Vagina (tissue), 2 donors: Measurements from ENCODE around the gene TBC1D30. TPM values are rescaled to one million over a fixed set of nuclear protein-coding genes. Genes with fewer than 3 reads are reported as not detected.

ENCODE experiments used
- DNase-seq, 2 donors: peaks; one replicate each; pipeline ENCODE4 v3.0.0-alpha.2; 2017; ENCODE audit errors: extremely low spot score in 2 of 2
- H3K27ac ChIP-seq: fragments of 200-600 bp; sonication (generic); one replicate; pipeline ENCODE4 v1.5.1; 2019
- H3K27me3 ChIP-seq: fragments of 200-600 bp; sonication (generic); one replicate; pipeline ENCODE4 v1.5.1; 2019
- H3K36me3 ChIP-seq, 2 donors: fragments of 200-600 bp; sonication (generic); one replicate each; pipeline ENCODE4 v1.5.1; 2017 to 2019
- H3K4me1 ChIP-seq: fragments of 200-600 bp; sonication (generic); one replicate; pipeline ENCODE4 v1.5.1; 2019
- H3K4me3 ChIP-seq, 2 donors: fragments of 200-600 bp; sonication (generic); 1 replicate in 1 of 2; 2 replicates in 1 of 2; pipeline ENCODE4 v1.5.1; 2016 to 2019
- H3K9me3 ChIP-seq: fragments of 200-600 bp; sonication (generic); one replicate; pipeline ENCODE4 v1.5.1; 2019
- CTCF ChIP-seq, 3 experiments: fragments of 450-650 bp in 2 of 3; fragments of 200-600 bp in 1 of 3; sonication (generic) in 1 of 3; IDR thresholded peaks; one replicate each; pipeline ENCODE4 v1.5.1; 2017 to 2019; ENCODE audit warnings: antibody characterized with exemption in 3 of 3, mild to moderate bottlenecking in 2 of 3, moderate library complexity in 2 of 3
- POLR2A ChIP-seq, 2 donors: fragments of 450-650 bp; IDR thresholded peaks; one replicate each; pipeline ENCODE4 v1.6.1; 2017; ENCODE audit warnings: antibody characterized with exemption in 2 of 2, mild to moderate bottlenecking in 2 of 2, moderate library complexity in 2 of 2
- POLR2AphosphoS5 ChIP-seq, 2 donors: sonication (generic); formaldehyde crosslinking; IDR thresholded peaks; one replicate each; pipeline ENCODE4 v1.9.0; 2017; ENCODE audit warnings: antibody characterized with exemption in 2 of 2, mild to moderate bottlenecking in 2 of 2, low read depth in 1 of 2; ENCODE audit not compliant: insufficient read depth in 1 of 2
- intact Hi-C: fragments of 100-400 bp; cut with DNase I; formaldehyde crosslinking; loops from one replicate; pipeline ENCODE4 v1.15.1; 2023
- total RNA-seq: library from RNA; depleted of rRNA; stranded (reverse); fragments of >200 nt; gene quantifications from one replicate; pipeline ENCODE4 v1.2.3, GENCODE V29; 2016

Gene TBC1D30
- total RNA-seq, 1 donor from 2014 or later, result 3.9 TPM

- Histone ChIP-seq H3K27ac (no peak overlapping the region), H3K27me3 (no peaks in the 10 kb centered on the region), H3K4me1 (no peaks in the 10 kb centered on the region), H3K4me3 (no peak overlapping the region), H3K36me3 (no peaks in the 10 kb centered on the region), H3K9me3 (no peaks in the 10 kb centered on the region)
- no peak for DNase-seq
- TF ChIP-seq POLR2A (IDR thresholded peaks at IDR 0.05) (no peak), POLR2AphosphoS5 (IDR thresholded peaks at IDR 0.05; ENCODE audit: insufficient read depth in 1 of 2, low read depth in 1 of 2) (no peak), CTCF (IDR thresholded peaks at IDR 0.05) (no peak)
- intact Hi-C loops, result no loop called here
Observed at GRCh38 chr12:64858882-64859605, 34.6 kb downstream of the TBC1D30 start.

GRCh38 chr12:64860446-64860998, 36.1 kb downstream of the TBC1D30 start:
- no peaks in the 10 kb centered on the region for H3K36me3 ChIP-seq
- intact Hi-C loops, result no loop called here
- no peaks in the 10 kb centered on the region for H3K9me3 ChIP-seq
- H3K27ac ChIP-seq, result no peak overlapping the region
- H3K4me3 ChIP-seq, result no peak overlapping the region
- TF ChIP-seq POLR2A (IDR thresholded peaks at IDR 0.05) (no peak), CTCF (IDR thresholded peaks at IDR 0.05) (no peak), POLR2AphosphoS5 (IDR thresholded peaks at IDR 0.05; ENCODE audit: insufficient read depth in 1 of 2, low read depth in 1 of 2) (no peak)
- DNase-seq, result no peak
- no peaks in the 10 kb centered on the region for H3K27me3 ChIP-seq
- no peaks in the 10 kb centered on the region for H3K4me1 ChIP-seq

GRCh38 chr12:64864319-64864718, 39.9 kb downstream of the TBC1D30 start:
- H3K4me3 ChIP-seq, result no peak overlapping the region
- H3K27ac ChIP-seq, result no peak overlapping the region
- H3K36me3 ChIP-seq, result no peaks in the 10 kb centered on the region
- no peaks in the 10 kb centered on the region for H3K27me3 ChIP-seq
- TF ChIP-seq CTCF (IDR thresholded peaks at IDR 0.05) (no peak), POLR2AphosphoS5 (IDR thresholded peaks at IDR 0.05; ENCODE audit: insufficient read depth in 1 of 2, low read depth in 1 of 2) (no peak), POLR2A (IDR thresholded peaks at IDR 0.05) (no peak)
- H3K4me1 ChIP-seq, result no peaks in the 10 kb centered on the region
- intact Hi-C loops, result no loop called here
- DNase-seq, result no peak
- no peaks in the 10 kb centered on the region for H3K9me3 ChIP-seq

GRCh38 chr12:64875186-64875585, 50.7 kb downstream of the TBC1D30 start:
- Histone ChIP-seq H3K27ac (no peak overlapping the region), H3K27me3 (no peaks in the 10 kb centered on the region), H3K4me3 (no peak overlapping the region), H3K9me3 (no peaks in the 10 kb centered on the region), H3K36me3 (no peaks in the 10 kb centered on the region), H3K4me1 (no peaks in the 10 kb centered on the region)
- no peak for TF ChIP-seq POLR2A (IDR thresholded peaks at IDR 0.05)
- TF ChIP-seq CTCF (IDR thresholded peaks at IDR 0.05), result no peak
- no peak for TF ChIP-seq POLR2AphosphoS5 (IDR thresholded peaks at IDR 0.05; ENCODE audit: insufficient read depth in 1 of 2, low read depth in 1 of 2)
- DNase-seq, result no peak
- intact Hi-C loops, result no loop called here

- intact Hi-C loops, result no loop called here
- Histone ChIP-seq H3K4me1 (no peaks in the 10 kb centered on the region), H3K4me3 (no peak overlapping the region)
Observed at GRCh38 chr12:64876388-64877071, 52.1 kb downstream of the TBC1D30 start.

More at GRCh38 chr12:64876388-64877071, 52.1 kb downstream of the TBC1D30 start:
- TF ChIP-seq POLR2AphosphoS5 (IDR thresholded peaks at IDR 0.05; ENCODE audit: insufficient read depth in 1 of 2, low read depth in 1 of 2), result no peak
- TF ChIP-seq CTCF (IDR thresholded peaks at IDR 0.05), result no peak
- TF ChIP-seq POLR2A (IDR thresholded peaks at IDR 0.05), result no peak
- H3K27ac ChIP-seq, result no peak overlapping the region
- H3K27me3 ChIP-seq, result no peaks in the 10 kb centered on the region
- H3K9me3 ChIP-seq, result no peaks in the 10 kb centered on the region
- DNase-seq, result no peak
- no peaks in the 10 kb centered on the region for H3K36me3 ChIP-seq
